GM10266 (cell line): ENCODE data around the gene GATAD2B.

Experiments
- DNase-seq: peaks from one replicate; pipeline ENCODE4 v3.0.0; 2012; ENCODE audit errors: extremely low spot score
- CTCF ChIP-seq: IDR thresholded peaks from 2 replicates; pipeline ENCODE4 v1.5.1; 2012; ENCODE audit warnings: mild to moderate bottlenecking, low read depth; ENCODE audit not compliant: control insufficient read depth, insufficient read depth; ENCODE audit errors: missing control alignments

Gene GATAD2B

GRCh38 chr1:153774780-153775457, 147.9 kb downstream of the GATAD2B start, which contains the start of gene SLC27A3:
TSS of gene SLC27A3 (plus strand) at chr1:153775407. CDS start at chr1:153775498, 91 bp downstream.
- no peak for DNase-seq
- no peak for TF ChIP-seq CTCF

GRCh38 chr1:153774026-153774595, 148.7 kb downstream of the GATAD2B start:
- no peak for DNase-seq
- TF ChIP-seq CTCF = no peak

- DNase-seq = no peak
- no peak for TF ChIP-seq CTCF
Observed at GRCh38 chr1:153773096-153773921, 149.5 kb downstream of the GATAD2B start.

- peak; percentile 41 for TF ChIP-seq CTCF
- no peak for DNase-seq
Observed at GRCh38 chr1:153771841-153772593, 150.8 kb downstream of the GATAD2B start.

- no peak for TF ChIP-seq CTCF
- DNase-seq = no peak
Observed at GRCh38 chr1:153771261-153771660, 151.5 kb downstream of the GATAD2B start.

- no peak for TF ChIP-seq CTCF
- DNase-seq = no peak
Observed at GRCh38 chr1:153770797-153771196, 152.0 kb downstream of the GATAD2B start.
